Measurements from ENCODE around the gene SYCE1.
"Not testable (repeated sequence)": the region's sequence is repeated elsewhere in the genome, so short reads cannot be mapped to it uniquely, and the experiment has no call there.

DNA sequence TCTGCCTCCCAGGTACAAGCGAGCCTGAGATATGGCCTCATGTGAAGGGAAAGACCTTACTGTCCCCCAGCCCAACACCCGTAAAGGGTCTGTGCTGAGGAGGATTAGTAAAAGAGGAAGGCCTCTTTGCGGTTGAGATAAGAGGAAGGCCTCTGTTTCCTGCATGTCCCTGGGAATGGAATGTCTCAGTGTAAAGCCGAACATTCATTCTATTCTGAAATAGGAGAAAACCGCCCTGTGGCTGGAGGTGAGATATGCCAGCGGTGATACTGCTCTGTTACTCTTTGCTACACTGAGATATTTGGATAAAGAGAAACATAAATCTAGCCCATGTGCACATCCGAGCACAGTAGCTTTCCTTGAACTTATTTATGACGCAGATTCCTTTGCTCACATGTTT is 34.5 kb upstream of the SYCE1 start:
- TF ChIP-seq, protein P1, sequence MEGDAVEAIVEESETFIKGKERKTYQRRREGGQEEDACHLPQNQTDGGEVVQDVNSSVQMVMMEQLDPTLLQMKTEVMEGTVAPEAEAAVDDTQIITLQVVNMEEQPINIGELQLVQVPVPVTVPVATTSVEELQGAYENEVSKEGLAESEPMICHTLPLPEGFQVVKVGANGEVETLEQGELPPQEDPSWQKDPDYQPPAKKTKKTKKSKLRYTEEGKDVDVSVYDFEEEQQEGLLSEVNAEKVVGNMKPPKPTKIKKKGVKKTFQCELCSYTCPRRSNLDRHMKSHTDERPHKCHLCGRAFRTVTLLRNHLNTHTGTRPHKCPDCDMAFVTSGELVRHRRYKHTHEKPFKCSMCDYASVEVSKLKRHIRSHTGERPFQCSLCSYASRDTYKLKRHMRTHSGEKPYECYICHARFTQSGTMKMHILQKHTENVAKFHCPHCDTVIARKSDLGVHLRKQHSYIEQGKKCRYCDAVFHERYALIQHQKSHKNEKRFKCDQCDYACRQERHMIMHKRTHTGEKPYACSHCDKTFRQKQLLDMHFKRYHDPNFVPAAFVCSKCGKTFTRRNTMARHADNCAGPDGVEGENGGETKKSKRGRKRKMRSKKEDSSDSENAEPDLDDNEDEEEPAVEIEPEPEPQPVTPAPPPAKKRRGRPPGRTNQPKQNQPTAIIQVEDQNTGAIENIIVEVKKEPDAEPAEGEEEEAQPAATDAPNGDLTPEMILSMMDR (IDR thresholded peaks at IDR 0.05; ENCODE audit: poor library complexity), result not testable (repeated sequence)
- not testable (repeated sequence) for TF ChIP-seq EZH2 (IDR thresholded peaks at IDR 0.05; ENCODE audit: borderline replicate concordance); EZH2phosphoT487 (IDR thresholded peaks at IDR 0.05; ENCODE audit: low read depth, severe bottlenecking, unreplicated experiment)
